Bronchial epithelial cell (primary cell): ENCODE data around the gene FARP1. TPM values are rescaled to one million over a fixed set of nuclear protein-coding genes. Genes with fewer than 3 reads are reported as not detected.

Experiments used
- DNase-seq: peaks from one replicate; pipeline ENCODE4 v3.0.0-alpha.2; 2010; ENCODE audit warnings: low read depth
- FAIRE-seq: peaks from 2 replicates; lab custom pipeline; 2011; peaks lifted over from hg19 to GRCh38; lab: Jason Lieb, UNC
- H3K27me3 ChIP-seq: 2 replicates; pipeline ENCODE4 v1.5.1; 2011; ENCODE audit warnings: low read length; ENCODE audit not compliant: control insufficient read depth, insufficient read depth
- H3K36me3 ChIP-seq: 2 replicates; pipeline ENCODE4 v1.5.1; 2011; ENCODE audit warnings: low read length; ENCODE audit not compliant: control insufficient read depth, insufficient read depth
- H3K4me3 ChIP-seq: 2 replicates; pipeline ENCODE4 v1.5.1; 2011; ENCODE audit warnings: mild to moderate bottlenecking, low read depth, low read length, control low read depth
- CTCF ChIP-seq: IDR thresholded peaks from 2 replicates; pipeline ENCODE4 v1.5.1; 2011; ENCODE audit warnings: mild to moderate bottlenecking, moderate library complexity, low read length, control low read depth, inconsistent platforms; ENCODE audit not compliant: insufficient read depth, severe bottlenecking
- total RNA-seq: library from RNA; depleted of rRNA; stranded (reverse); fragments of >200 nt; gene quantifications from 2 replicates; pipeline ENCODE4 v1.2.1, GENCODE V29; 2014

Gene FARP1
- total RNA-seq, 1 donor from 2014 or later, result 11.1 TPM

- no peak for TF ChIP-seq CTCF
- H3K4me3 ChIP-seq, result no peak overlapping the region
- peak; percentile 13 for FAIRE-seq
- no peak for DNase-seq
- no peaks in the 10 kb centered on the region for H3K36me3 ChIP-seq
- H3K27me3 ChIP-seq, result no peaks in the 10 kb centered on the region
Measured at GRCh38 chr13:98428256-98428966, 285.5 kb downstream of the FARP1 start.

GRCh38 chr13:98429081-98429480, 286.2 kb downstream of the FARP1 start:
- Histone ChIP-seq H3K27me3 (no peaks in the 10 kb centered on the region), H3K4me3 (no peak overlapping the region), H3K36me3 (no peaks in the 10 kb centered on the region)
- TF ChIP-seq CTCF, result no peak
- no peak for FAIRE-seq
- DNase-seq, result no peak

GRCh38 chr13:98429531-98429930, 286.6 kb downstream of the FARP1 start:
- DNase-seq, result no peak
- no peak for TF ChIP-seq CTCF
- Histone ChIP-seq H3K36me3 (no peaks in the 10 kb centered on the region), H3K27me3 (no peaks in the 10 kb centered on the region), H3K4me3 (no peak overlapping the region)
- FAIRE-seq, result no peak

- DNase-seq, result no peak
- no peak for FAIRE-seq
- TF ChIP-seq CTCF, result no peak
Measured at GRCh38 chr13:98429977-98430736, 287.3 kb downstream of the FARP1 start.

GRCh38 chr13:98432638-98433037, 289.7 kb downstream of the FARP1 start:
- DNase-seq (no peak), FAIRE-seq (no peak)
- Histone ChIP-seq H3K4me3 (no peak overlapping the region), H3K27me3 (no peaks in the 10 kb centered on the region), H3K36me3 (no peaks in the 10 kb centered on the region)
- no peak for TF ChIP-seq CTCF

More at GRCh38 chr13:98429977-98430736, 287.3 kb downstream of the FARP1 start:
- H3K36me3 ChIP-seq, result no peaks in the 10 kb centered on the region
- H3K27me3 ChIP-seq, result no peaks in the 10 kb centered on the region
- H3K4me3 ChIP-seq, result no peak overlapping the region
